Liver (tissue), 9 donors: ENCODE results near the gene CRHR1. TPM values are rescaled to one million over a fixed set of nuclear protein-coding genes. Genes with fewer than 3 reads are reported as not detected.

Source experiments
- DNase-seq: peaks from one replicate; pipeline ENCODE4 v3.0.0-alpha.2; 2017; ENCODE audit warnings: low spot score
- H3K27ac ChIP-seq, 2 donors: one replicate each; pipeline ENCODE4 v1.7.0; 2013; ENCODE audit warnings: inconsistent platforms in 2 of 2, low read length in 2 of 2, control low read depth in 1 of 2, low read depth in 1 of 2, mild to moderate bottlenecking in 1 of 2
- H3K27me3 ChIP-seq, 4 donors: one replicate each; pipeline versions ENCODE4 v1.6.1 to v1.7.0; 2013; ENCODE audit warnings: low read length in 3 of 4, inconsistent platforms in 1 of 4, mild to moderate bottlenecking in 1 of 4, moderate library complexity in 1 of 4; ENCODE audit not compliant: control insufficient read depth in 4 of 4, insufficient read depth in 4 of 4
- H3K36me3 ChIP-seq, 4 donors: one replicate each; pipeline versions ENCODE4 v1.6.1 to v1.7.0; 2013; ENCODE audit warnings: low read length in 3 of 4, mild to moderate bottlenecking in 3 of 4, low read depth in 1 of 4, moderate library complexity in 1 of 4; ENCODE audit not compliant: control insufficient read depth in 4 of 4, insufficient read depth in 3 of 4
- H3K4me1 ChIP-seq, 4 donors: one replicate each; pipeline versions ENCODE4 v1.6.1 to v1.7.0; 2013; ENCODE audit warnings: low read length in 3 of 4, mild to moderate bottlenecking in 3 of 4, moderate library complexity in 1 of 4; ENCODE audit not compliant: control insufficient read depth in 4 of 4, insufficient read depth in 4 of 4
- H3K4me3 ChIP-seq, 3 donors: one replicate each; pipeline versions ENCODE4 v1.6.1 to v1.7.0; 2013; ENCODE audit warnings: low read length in 3 of 3, control low read depth in 1 of 3, low read depth in 1 of 3, mild to moderate bottlenecking in 1 of 3
- H3K9ac ChIP-seq, 2 donors: one replicate each; pipeline ENCODE4 v1.7.0; 2013; ENCODE audit warnings: low read length in 2 of 2, mild to moderate bottlenecking in 2 of 2, moderate library complexity in 2 of 2, control low read depth in 1 of 2, low read depth in 1 of 2
- H3K9me3 ChIP-seq, 4 donors: one replicate each; pipeline versions ENCODE4 v1.6.1 to v1.7.0; 2013; ENCODE audit warnings: low read length in 3 of 4; ENCODE audit not compliant: control insufficient read depth in 4 of 4
- EGR1 ChIP-seq, 2 donors: IDR thresholded peaks; 2 replicates each; pipeline ENCODE4 v1.6.1; 2016 to 2018; ENCODE audit warnings: antibody characterized with exemption in 2 of 2, low read depth in 2 of 2
- FOXA1 ChIP-seq: IDR thresholded peaks from 2 replicates; pipeline ENCODE4 v1.6.1; 2016; ENCODE audit warnings: antibody characterized with exemption
- FOXA2 ChIP-seq: IDR thresholded peaks from 2 replicates; pipeline ENCODE4 v1.6.1; 2016; ENCODE audit warnings: antibody characterized with exemption
- HNF4A ChIP-seq, 2 donors: conservative IDR thresholded peaks; 2 replicates each; pipeline ENCODE4 v1.6.1; 2016; ENCODE audit warnings: antibody characterized with exemption in 2 of 2, mild to moderate bottlenecking in 2 of 2
- HNF4G ChIP-seq: IDR thresholded peaks from 2 replicates; pipeline ENCODE4 v1.6.1; 2016; ENCODE audit warnings: antibody characterized with exemption
- JUND ChIP-seq, 2 donors: IDR thresholded peaks; 2 replicates each; pipeline ENCODE4 v1.6.1; 2016; ENCODE audit warnings: antibody characterized with exemption in 2 of 2
- NR2F2 ChIP-seq: IDR thresholded peaks from 2 replicates; pipeline ENCODE4 v1.6.1; 2016; ENCODE audit warnings: antibody characterized with exemption
- RAD21 ChIP-seq, 2 donors: IDR thresholded peaks; 2 replicates each; pipeline ENCODE4 v1.6.1; 2016; ENCODE audit warnings: antibody characterized with exemption in 2 of 2, mild to moderate bottlenecking in 2 of 2
- SP1 ChIP-seq: IDR thresholded peaks from 2 replicates; pipeline ENCODE4 v1.6.1; 2018; ENCODE audit warnings: antibody characterized with exemption, mild to moderate bottlenecking
- TAF1 ChIP-seq: conservative IDR thresholded peaks from 2 replicates; pipeline ENCODE4 v1.6.1; 2016; ENCODE audit warnings: antibody characterized with exemption, mild to moderate bottlenecking
- YY1 ChIP-seq: IDR thresholded peaks from 2 replicates; pipeline ENCODE4 v1.6.1; 2016; ENCODE audit warnings: antibody characterized with exemption, mild to moderate bottlenecking
- WGBS: extraction: QIAGEN DNeasy Blood & Tissue Kit; methylation state at CpG from one replicate; pipeline ENCODE4 v1.1.7; 2013; 5-methylcytosine and 5-hydroxymethylcytosine counted together
- polyA plus RNA-seq, 2 donors: library from polyadenylated mRNA; stranded (reverse) in 1 of 2; unstranded in 1 of 2; fragments of 200-250 nt in 1 of 2; fragments of >200 nt in 1 of 2; fragmentation: Nextera tagmentation in 1 of 2; extraction: Ambion mirVana in 1 of 2; gene quantifications; one replicate each; pipeline versions ENCODE4 v1.2.1 to v1.2.3, GENCODE V29; 2013 to 2015
- total RNA-seq, 2 donors: library from RNA; depleted of rRNA; stranded (reverse); fragments of >200 nt; gene quantifications; one replicate each; pipeline ENCODE4 v1.2.3, GENCODE V29; 2014
- TF ChIP-seq, protein P1 (sequence below): IDR thresholded peaks from 2 replicates; pipeline ENCODE4 v1.6.1; 2016; ENCODE audit warnings: antibody characterized with exemption
- TF ChIP-seq, protein P2 (sequence below): IDR thresholded peaks from 2 replicates; pipeline ENCODE4 v1.6.1; 2016; ENCODE audit warnings: antibody characterized with exemption
- TF ChIP-seq, protein P3 (sequence below): IDR thresholded peaks from 2 replicates; pipeline ENCODE4 v1.6.1; 2016; ENCODE audit warnings: antibody characterized with exemption, mild to moderate bottlenecking
- TF ChIP-seq, protein P4 (sequence below): IDR thresholded peaks from 2 replicates; pipeline ENCODE4 v1.6.1; 2016; ENCODE audit warnings: antibody characterized with exemption
- TF ChIP-seq, protein P5 (sequence below): fragments of 150-350 bp; IDR thresholded peaks from 2 replicates; pipeline ENCODE4 v1.5.1; 2017; ENCODE audit warnings: improper control_type of control experiment, low read depth, low read length; ENCODE audit not compliant: missing input control
- donor health status: healthy.
- donor health status: healthy.
- donor health status: healthy.
- donor health status: healthy.
- donor health status: healthy.

CRHR1 gene
- total and polyA plus RNA-seq, 4 donors, result not detected

DNA sequence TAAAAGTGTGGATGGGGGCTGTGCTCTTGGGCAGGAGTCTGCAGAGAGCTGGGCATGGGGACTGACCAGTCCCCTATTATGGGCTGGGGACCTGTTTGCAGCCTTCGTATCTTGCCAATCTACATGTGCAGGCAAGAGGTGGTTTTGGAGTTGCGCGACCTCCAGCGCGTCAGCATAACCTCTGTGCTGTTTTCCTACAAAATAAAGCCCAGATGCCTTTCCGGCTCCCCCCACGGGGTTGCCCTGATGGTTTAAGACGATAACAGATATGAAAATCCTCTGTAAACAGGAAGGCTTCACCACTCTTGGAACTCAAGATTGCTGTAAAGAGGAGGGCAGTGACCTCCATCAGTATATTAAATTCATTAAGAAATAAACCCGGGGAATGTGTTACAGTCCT is 44.1 kb downstream of the CRHR1 start:
- DNase-seq, result no peak
- no peak for TF ChIP-seq YY1
- TF ChIP-seq HNF4G, result no peak
- TF ChIP-seq RAD21 (IDR thresholded peaks at IDR 0.05), result no peak
- TF ChIP-seq JUND (IDR thresholded peaks at IDR 0.05), result no peak
- TF ChIP-seq SP1, result no peak
- no peak for TF ChIP-seq EGR1 (IDR thresholded peaks at IDR 0.05; ENCODE audit: low read depth in 2 of 2)
- TF ChIP-seq, protein P1, sequence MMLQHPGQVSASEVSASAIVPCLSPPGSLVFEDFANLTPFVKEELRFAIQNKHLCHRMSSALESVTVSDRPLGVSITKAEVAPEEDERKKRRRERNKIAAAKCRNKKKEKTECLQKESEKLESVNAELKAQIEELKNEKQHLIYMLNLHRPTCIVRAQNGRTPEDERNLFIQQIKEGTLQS, result no peak
- Histone ChIP-seq H3K36me3 (no peaks in the 10 kb centered on the region), H3K27ac (no peak overlapping the region), H3K9me3 (no peaks in the 10 kb centered on the region), H3K9ac (no peak overlapping the region), H3K4me1 (no peaks in the 10 kb centered on the region), H3K4me3 (no peak overlapping the region), H3K27me3 (no peaks in the 10 kb centered on the region)
- 58% methylated on average over 9 of the region's 9 CpGs for WGBS

DNA sequence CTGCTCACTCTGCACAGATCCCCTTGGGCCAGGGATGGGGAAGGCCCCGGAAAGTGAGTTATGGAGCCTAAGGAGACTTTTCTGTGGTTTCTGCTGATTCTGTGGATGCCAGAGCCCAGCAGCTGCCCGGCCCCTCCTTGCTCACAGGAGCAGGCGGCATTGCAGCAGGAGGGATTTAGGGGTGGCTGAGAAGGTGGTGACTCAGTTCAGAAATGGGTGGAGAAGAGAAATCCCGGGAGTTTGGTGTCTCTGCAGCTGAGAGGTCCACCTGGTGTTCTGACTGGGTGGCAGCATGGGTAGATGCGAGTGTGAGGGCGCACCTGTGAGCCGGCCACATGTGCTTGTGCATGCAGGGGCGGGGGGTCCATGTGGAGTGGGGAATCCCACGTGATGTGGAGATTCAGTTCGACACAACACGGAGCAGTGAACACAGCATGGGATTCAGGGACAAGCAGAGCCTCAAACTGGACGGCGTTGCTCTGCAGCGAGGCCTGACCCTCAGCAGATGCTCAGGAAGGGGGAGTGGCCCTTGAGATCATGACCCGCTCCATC is 44.5 kb downstream of the CRHR1 start:
- H3K4me1 ChIP-seq, result no peaks in the 10 kb centered on the region
- WGBS, result 72% methylated on average over 15 of the region's 15 CpGs
- no peaks in the 10 kb centered on the region for H3K27me3 ChIP-seq
- no peak for DNase-seq
- H3K27ac ChIP-seq, result no peak overlapping the region
- H3K36me3 ChIP-seq, result no peaks in the 10 kb centered on the region
- H3K9ac ChIP-seq, result no peak overlapping the region
- TF ChIP-seq NR2F2 (no peak), FOXA1 (no peak), HNF4A (conservative IDR thresholded peaks at IDR 0.05) (no peak), HNF4G (no peak), YY1 (no peak), RAD21 (IDR thresholded peaks at IDR 0.05) (no peak)
- TF ChIP-seq, protein P2, sequence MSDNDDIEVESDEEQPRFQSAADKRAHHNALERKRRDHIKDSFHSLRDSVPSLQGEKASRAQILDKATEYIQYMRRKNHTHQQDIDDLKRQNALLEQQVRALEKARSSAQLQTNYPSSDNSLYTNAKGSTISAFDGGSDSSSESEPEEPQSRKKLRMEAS, result no peak
- TF ChIP-seq, protein P3, sequence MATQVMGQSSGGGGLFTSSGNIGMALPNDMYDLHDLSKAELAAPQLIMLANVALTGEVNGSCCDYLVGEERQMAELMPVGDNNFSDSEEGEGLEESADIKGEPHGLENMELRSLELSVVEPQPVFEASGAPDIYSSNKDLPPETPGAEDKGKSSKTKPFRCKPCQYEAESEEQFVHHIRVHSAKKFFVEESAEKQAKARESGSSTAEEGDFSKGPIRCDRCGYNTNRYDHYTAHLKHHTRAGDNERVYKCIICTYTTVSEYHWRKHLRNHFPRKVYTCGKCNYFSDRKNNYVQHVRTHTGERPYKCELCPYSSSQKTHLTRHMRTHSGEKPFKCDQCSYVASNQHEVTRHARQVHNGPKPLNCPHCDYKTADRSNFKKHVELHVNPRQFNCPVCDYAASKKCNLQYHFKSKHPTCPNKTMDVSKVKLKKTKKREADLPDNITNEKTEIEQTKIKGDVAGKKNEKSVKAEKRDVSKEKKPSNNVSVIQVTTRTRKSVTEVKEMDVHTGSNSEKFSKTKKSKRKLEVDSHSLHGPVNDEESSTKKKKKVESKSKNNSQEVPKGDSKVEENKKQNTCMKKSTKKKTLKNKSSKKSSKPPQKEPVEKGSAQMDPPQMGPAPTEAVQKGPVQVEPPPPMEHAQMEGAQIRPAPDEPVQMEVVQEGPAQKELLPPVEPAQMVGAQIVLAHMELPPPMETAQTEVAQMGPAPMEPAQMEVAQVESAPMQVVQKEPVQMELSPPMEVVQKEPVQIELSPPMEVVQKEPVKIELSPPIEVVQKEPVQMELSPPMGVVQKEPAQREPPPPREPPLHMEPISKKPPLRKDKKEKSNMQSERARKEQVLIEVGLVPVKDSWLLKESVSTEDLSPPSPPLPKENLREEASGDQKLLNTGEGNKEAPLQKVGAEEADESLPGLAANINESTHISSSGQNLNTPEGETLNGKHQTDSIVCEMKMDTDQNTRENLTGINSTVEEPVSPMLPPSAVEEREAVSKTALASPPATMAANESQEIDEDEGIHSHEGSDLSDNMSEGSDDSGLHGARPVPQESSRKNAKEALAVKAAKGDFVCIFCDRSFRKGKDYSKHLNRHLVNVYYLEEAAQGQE, result no peak
- TF ChIP-seq, protein P4, sequence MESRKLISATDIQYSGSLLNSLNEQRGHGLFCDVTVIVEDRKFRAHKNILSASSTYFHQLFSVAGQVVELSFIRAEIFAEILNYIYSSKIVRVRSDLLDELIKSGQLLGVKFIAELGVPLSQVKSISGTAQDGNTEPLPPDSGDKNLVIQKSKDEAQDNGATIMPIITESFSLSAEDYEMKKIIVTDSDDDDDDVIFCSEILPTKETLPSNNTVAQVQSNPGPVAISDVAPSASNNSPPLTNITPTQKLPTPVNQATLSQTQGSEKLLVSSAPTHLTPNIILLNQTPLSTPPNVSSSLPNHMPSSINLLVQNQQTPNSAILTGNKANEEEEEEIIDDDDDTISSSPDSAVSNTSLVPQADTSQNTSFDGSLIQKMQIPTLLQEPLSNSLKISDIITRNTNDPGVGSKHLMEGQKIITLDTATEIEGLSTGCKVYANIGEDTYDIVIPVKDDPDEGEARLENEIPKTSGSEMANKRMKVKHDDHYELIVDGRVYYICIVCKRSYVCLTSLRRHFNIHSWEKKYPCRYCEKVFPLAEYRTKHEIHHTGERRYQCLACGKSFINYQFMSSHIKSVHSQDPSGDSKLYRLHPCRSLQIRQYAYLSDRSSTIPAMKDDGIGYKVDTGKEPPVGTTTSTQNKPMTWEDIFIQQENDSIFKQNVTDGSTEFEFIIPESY, result no peak
- no peak overlapping the region for H3K4me3 ChIP-seq
- no peaks in the 10 kb centered on the region for H3K9me3 ChIP-seq

DNA sequence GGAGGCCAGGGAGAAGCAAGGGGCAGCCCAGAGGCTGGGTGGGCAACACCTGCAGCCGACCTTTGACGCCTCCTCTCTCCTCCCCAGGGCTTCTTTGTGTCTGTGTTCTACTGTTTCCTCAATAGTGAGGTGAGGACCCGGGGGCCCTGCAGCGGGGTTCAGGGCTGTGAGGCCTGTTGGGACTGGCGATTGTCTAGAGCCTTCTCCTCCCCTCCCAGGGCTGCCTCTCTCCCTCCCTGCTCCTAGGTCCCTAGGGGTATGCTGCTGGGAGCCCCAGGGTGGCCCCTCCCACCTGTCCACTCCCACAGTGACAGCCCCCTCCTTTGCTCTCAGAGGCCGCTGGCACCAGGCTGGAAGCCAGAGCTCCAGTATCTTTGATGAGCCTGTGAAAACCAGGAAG is 49.8 kb downstream of the CRHR1 start:
- 65% methylated on average over 6 of the region's 6 CpGs for WGBS
- Histone ChIP-seq H3K4me1 (no peaks in the 10 kb centered on the region), H3K27me3 (no peaks in the 10 kb centered on the region), H3K36me3 (no peaks in the 10 kb centered on the region), H3K9ac (no peak overlapping the region), H3K9me3 (no peaks in the 10 kb centered on the region), H3K4me3 (no peak overlapping the region), H3K27ac (no peak overlapping the region)
- DNase-seq, result no peak
- TF ChIP-seq RAD21 (IDR thresholded peaks at IDR 0.05), result no peak
- TF ChIP-seq EGR1 (IDR thresholded peaks at IDR 0.05; ENCODE audit: low read depth in 2 of 2), result no peak
- TF ChIP-seq, protein P5, sequence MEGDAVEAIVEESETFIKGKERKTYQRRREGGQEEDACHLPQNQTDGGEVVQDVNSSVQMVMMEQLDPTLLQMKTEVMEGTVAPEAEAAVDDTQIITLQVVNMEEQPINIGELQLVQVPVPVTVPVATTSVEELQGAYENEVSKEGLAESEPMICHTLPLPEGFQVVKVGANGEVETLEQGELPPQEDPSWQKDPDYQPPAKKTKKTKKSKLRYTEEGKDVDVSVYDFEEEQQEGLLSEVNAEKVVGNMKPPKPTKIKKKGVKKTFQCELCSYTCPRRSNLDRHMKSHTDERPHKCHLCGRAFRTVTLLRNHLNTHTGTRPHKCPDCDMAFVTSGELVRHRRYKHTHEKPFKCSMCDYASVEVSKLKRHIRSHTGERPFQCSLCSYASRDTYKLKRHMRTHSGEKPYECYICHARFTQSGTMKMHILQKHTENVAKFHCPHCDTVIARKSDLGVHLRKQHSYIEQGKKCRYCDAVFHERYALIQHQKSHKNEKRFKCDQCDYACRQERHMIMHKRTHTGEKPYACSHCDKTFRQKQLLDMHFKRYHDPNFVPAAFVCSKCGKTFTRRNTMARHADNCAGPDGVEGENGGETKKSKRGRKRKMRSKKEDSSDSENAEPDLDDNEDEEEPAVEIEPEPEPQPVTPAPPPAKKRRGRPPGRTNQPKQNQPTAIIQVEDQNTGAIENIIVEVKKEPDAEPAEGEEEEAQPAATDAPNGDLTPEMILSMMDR, result no peak
- no peak for TF ChIP-seq TAF1
- TF ChIP-seq, protein P4, result no peak
- TF ChIP-seq JUND (IDR thresholded peaks at IDR 0.05), result no peak
- TF ChIP-seq, protein P1, result no peak
- TF ChIP-seq, protein P2, result no peak
- no peak for TF ChIP-seq FOXA2
- TF ChIP-seq YY1, result no peak
